Upper lobe of right lung (tissue), 1 donor: ENCODE measurements around the gene KIAA1755. TPM values are rescaled to one million over a fixed set of nuclear protein-coding genes. Genes with fewer than 3 reads are reported as not detected.

ENCODE experiments used
- ATAC-seq: fragments of 200-7000 bp; cut with Tn5 transposase; one replicate; pipeline ENCODE4 v1.9.1; 2020; ENCODE audit warnings: mild to moderate bottlenecking, moderate library complexity
- DNase-seq: peaks from one replicate; pipeline ENCODE4 v3.0.0-alpha.2; 2020
- H3K27ac ChIP-seq: fragments of 200-600 bp; one replicate; pipeline ENCODE4 v1.8.0; 2022
- H3K27me3 ChIP-seq: fragments of 200-600 bp; one replicate; pipeline ENCODE4 v1.8.0; 2022; ENCODE audit warnings: mild to moderate bottlenecking
- H3K36me3 ChIP-seq: fragments of 200-600 bp; one replicate; pipeline ENCODE4 v1.8.0; 2022
- H3K4me1 ChIP-seq: fragments of 200-600 bp; one replicate; pipeline ENCODE4 v1.8.0; 2022
- H3K4me3 ChIP-seq: fragments of 200-600 bp; one replicate; pipeline ENCODE4 v1.8.0; 2022; ENCODE audit warnings: mild to moderate bottlenecking
- H3K9me3 ChIP-seq: fragments of 200-600 bp; one replicate; pipeline ENCODE4 v1.8.0; 2022
- intact Hi-C: fragments of 100-400 bp; cut with DNase I; formaldehyde crosslinking; loops from one replicate; pipeline ENCODE4 v1.11.0; 2022
- total RNA-seq: library from RNA; stranded (reverse); fragmentation: NEBNext Ultra II Directional; extraction: Animal tissue kit (Norgen Biotek cat#: 25700); gene quantifications from one replicate; pipeline ENCODE4 v1.2.1, GENCODE V29; 2021
- TF ChIP-seq, protein P1 (sequence below): fragments of 200-600 bp; IDR thresholded peaks from one replicate; pipeline ENCODE4 v1.8.0; 2022; ENCODE audit warnings: antibody characterized with exemption
- donor health status: DM: no; HTN: yes; CAD: no; lungs with severe emphysema.

KIAA1755 gene
- total RNA-seq, 1 donor from 2014 or later, result 2.3 TPM

DNA sequence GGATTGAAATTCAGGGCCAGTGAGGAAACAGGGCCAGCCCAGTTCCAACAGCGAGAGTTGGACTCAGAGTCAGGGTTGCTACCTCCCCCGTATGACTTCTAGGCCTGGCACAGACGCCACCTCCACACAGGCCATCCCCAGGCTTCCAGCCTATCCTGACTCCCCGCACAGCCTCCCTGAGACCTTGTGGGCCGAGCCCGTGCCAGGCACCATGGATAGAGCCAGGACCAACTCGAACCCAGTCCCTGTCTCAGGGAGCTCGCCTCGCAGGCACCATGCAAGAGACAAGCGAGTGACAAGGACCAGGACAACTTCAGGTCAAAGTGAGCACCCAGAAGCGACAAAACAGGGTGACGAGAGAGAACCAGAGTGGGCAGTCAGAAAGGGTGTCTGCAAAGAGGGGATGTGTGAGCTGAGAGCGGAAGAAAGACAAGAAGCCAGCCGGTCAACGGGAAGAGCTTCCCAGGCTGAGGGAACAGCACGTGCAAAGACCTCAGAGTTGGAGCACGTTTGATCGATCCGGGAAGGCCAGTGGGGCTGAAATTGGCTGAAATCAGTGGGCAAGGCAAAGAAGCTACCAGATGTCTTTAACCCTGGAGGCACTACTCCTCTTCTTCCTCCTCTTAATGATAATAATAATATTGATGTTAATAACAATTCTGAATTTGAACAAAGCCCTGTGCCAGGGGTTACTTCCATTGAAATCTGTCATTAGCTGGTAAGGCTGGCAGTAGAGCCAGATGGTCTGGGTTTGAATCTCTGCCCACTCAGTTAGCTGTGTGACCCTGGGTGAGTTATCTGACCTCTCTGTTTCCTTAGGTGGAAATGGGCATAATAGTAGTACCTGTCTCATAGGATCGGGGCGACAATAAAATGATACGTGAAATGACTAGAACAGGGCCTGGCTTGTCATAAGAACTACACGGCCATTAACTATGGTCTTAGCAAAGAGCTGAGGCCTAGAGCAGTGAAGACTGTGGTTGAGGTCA lies 45.0 kb downstream of the KIAA1755 start:
- TF ChIP-seq, protein P1, sequence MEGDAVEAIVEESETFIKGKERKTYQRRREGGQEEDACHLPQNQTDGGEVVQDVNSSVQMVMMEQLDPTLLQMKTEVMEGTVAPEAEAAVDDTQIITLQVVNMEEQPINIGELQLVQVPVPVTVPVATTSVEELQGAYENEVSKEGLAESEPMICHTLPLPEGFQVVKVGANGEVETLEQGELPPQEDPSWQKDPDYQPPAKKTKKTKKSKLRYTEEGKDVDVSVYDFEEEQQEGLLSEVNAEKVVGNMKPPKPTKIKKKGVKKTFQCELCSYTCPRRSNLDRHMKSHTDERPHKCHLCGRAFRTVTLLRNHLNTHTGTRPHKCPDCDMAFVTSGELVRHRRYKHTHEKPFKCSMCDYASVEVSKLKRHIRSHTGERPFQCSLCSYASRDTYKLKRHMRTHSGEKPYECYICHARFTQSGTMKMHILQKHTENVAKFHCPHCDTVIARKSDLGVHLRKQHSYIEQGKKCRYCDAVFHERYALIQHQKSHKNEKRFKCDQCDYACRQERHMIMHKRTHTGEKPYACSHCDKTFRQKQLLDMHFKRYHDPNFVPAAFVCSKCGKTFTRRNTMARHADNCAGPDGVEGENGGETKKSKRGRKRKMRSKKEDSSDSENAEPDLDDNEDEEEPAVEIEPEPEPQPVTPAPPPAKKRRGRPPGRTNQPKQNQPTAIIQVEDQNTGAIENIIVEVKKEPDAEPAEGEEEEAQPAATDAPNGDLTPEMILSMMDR, result no peak
- no peaks in the 10 kb centered on the region for H3K27me3 ChIP-seq
- no peak for ATAC-seq
- H3K27ac ChIP-seq, result no peak overlapping the region
- no peaks in the 10 kb centered on the region for H3K36me3 ChIP-seq
- H3K4me3 ChIP-seq, result no peak overlapping the region
- intact Hi-C loops, result loop anchor here (5.0 kb wide), 1 partner anchor 153 kb away; no protein-coding TSS in a partner anchor
- DNase-seq, result no peak
- H3K9me3 ChIP-seq, result no peaks in the 10 kb centered on the region
- H3K4me1 ChIP-seq, result no peaks in the 10 kb centered on the region

DNA sequence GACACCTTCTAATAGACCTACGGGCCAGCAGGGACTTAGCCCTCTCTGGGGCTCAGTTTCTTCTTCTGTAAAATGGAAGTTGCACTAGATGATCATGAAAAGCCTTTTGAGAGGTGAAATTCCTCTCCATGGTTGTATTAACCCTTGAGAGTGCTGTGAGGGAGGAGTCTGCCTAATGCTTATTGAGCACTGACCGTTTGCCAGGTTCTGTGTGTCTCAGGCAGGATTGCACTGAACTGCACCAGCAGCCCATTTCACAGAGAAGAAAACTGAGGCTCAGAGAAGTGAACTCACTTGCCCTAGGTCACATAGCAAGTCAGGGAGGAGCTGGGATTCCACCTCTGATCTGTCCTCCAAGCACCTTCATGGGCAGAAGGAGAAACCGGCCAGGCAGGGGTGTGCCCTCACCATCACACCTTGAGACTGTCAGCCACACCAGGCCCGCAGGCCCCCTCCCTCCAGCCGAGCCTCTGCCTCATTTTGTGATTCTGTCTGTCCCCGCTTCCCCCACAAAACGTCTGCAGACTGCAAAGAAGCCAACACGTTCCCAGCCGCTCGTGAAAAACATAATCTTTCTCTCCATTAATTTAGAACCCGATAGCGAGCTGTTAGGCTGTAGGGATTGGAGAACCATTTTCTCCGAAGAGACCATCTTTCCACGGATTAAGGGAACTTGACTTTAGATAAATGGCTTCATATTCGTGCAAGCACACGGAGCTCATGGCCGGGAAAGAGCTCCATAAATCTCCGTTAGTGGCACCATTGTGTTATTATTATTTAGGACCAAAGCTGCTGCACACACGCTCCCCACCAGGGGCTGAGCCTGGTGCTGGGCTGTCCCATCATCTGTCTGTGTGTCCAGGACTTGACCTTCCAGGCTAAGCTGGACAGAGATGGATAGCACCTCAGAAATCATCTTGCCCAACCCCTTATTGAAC lies 46.0 kb downstream of the KIAA1755 start:
- no peak overlapping the region for H3K27ac ChIP-seq
- TF ChIP-seq, protein P1, result no peak
- ATAC-seq (no peak), DNase-seq (no peak)
- no peaks in the 10 kb centered on the region for H3K9me3 ChIP-seq
- no peaks in the 10 kb centered on the region for H3K27me3 ChIP-seq
- no peaks in the 10 kb centered on the region for H3K4me1 ChIP-seq
- H3K36me3 ChIP-seq, result no peaks in the 10 kb centered on the region
- H3K4me3 ChIP-seq, result no peak overlapping the region
- intact Hi-C loops, result loop anchor here (5.0 kb wide), 1 partner anchor 152 kb away; no protein-coding TSS in a partner anchor

- TF ChIP-seq, protein P1, result no peak
- no peak for ATAC-seq
These were observed 47.0 kb downstream of the KIAA1755 start for GRCh38 chr20:38213607-38213940.

DNA sequence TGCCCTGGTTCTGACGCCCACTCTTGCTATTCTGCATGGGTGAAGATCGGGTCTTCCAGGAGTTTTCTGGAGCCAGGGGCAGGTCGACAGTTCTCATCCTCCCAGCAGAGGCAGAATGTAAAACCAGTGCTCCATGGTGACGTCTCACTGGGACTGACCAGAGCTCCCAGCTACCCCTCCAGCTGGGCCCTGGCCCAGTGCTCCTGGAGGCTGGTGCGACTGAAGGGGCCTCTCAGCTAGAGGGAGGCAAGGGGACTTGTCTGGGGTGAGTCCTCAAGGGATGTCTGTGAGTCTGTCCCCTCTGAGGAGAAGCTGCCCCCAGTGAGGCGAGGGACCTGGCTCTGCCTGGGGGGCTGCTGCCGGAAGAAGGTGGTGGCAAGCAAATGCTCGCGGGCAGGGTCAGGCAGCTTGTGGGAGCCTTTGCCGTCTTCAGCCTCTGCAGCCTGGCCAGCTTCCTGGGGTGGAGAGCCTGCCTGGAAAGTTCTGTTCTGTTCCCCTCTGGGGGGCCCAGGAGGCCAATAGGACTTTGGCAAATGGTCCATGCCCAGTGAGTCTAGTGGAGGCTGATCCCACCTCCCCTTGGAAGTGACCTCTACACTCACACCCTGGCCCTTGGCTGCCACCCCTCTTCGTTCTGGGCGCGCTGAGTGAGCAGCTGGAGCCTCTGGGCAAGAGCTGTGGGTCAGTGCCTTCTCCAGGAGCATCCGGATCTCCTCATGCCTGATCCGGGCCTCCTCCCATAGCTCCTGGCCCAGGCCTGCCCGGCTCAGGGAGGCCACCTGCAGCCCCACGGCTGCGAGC lies 47.5 kb downstream of the KIAA1755 start:
- DNase-seq (peak; percentile 60), ATAC-seq (no peak)
- intact Hi-C loops, result no loop called here

More at GRCh38 chr20:38213607-38213940, 47.0 kb downstream of the KIAA1755 start:
- intact Hi-C loops, result no loop called here
- H3K4me3 ChIP-seq, result no peak overlapping the region
- no peak overlapping the region for H3K27ac ChIP-seq
- no peak for DNase-seq
- H3K4me1 ChIP-seq, result no peaks in the 10 kb centered on the region
- H3K36me3 ChIP-seq, result no peaks in the 10 kb centered on the region
- H3K27me3 ChIP-seq, result no peaks in the 10 kb centered on the region
- H3K9me3 ChIP-seq, result no peaks in the 10 kb centered on the region

More for the DNA sequence above, 47.5 kb downstream of the KIAA1755 start:
- no peak overlapping the region for H3K4me3 ChIP-seq
- no peaks in the 10 kb centered on the region for H3K4me1 ChIP-seq
- no peaks in the 10 kb centered on the region for H3K27me3 ChIP-seq
- H3K36me3 ChIP-seq, result no peaks in the 10 kb centered on the region
- no peak overlapping the region for H3K27ac ChIP-seq
- TF ChIP-seq, protein P1, result no peak
- H3K9me3 ChIP-seq, result no peaks in the 10 kb centered on the region
